Aorta (tissue), 5 donors: ENCODE measurements around the gene RRAS. TPM values are rescaled to one million over a fixed set of nuclear protein-coding genes. Genes with fewer than 3 reads are reported as not detected.
A peak's percentile ranks its signal among the peaks of the same experiment; 100 is the strongest.
"Not testable (repeated sequence)": the region's sequence is repeated elsewhere in the genome, so short reads cannot be mapped to it uniquely, and the experiment has no call there.

Source experiments
- ATAC-seq: fragments of 200-7000 bp; cut with Tn5 transposase; one replicate; pipeline ENCODE4 v1.9.1; 2022; ENCODE audit warnings: moderate library complexity; ENCODE audit not compliant: low FRiP score
- DNase-seq, 2 donors: peaks; one replicate each; pipeline ENCODE4 v3.0.0-alpha.2; 2020
- H3K27ac ChIP-seq, 2 donors: one replicate each; pipeline ENCODE4 v1.5.1; 2013; ENCODE audit warnings: low read length in 2 of 2, mild to moderate bottlenecking in 2 of 2, moderate library complexity in 2 of 2, control low read depth in 1 of 2, inconsistent platforms in 1 of 2, low read depth in 1 of 2
- H3K27me3 ChIP-seq, 2 donors: one replicate each; pipeline ENCODE4 v1.6.1; 2013; ENCODE audit warnings: control low read depth in 1 of 2, low read length in 1 of 2, mild to moderate bottlenecking in 1 of 2, moderate library complexity in 1 of 2; ENCODE audit not compliant: insufficient read depth in 2 of 2, control insufficient read depth in 1 of 2
- H3K36me3 ChIP-seq, 2 donors: one replicate each; pipeline ENCODE4 v1.6.1; 2013; ENCODE audit warnings: control low read depth in 1 of 2, low read length in 1 of 2, mild to moderate bottlenecking in 1 of 2; ENCODE audit not compliant: insufficient read depth in 2 of 2, control insufficient read depth in 1 of 2
- H3K4me1 ChIP-seq, 2 donors: one replicate each; pipeline ENCODE4 v1.6.1; 2013; ENCODE audit warnings: low read length in 2 of 2, control low read depth in 1 of 2, mild to moderate bottlenecking in 1 of 2, moderate library complexity in 1 of 2; ENCODE audit not compliant: insufficient read depth in 2 of 2, control insufficient read depth in 1 of 2
- H3K4me3 ChIP-seq, 2 donors: one replicate each; pipeline ENCODE4 v1.5.1; 2013; ENCODE audit warnings: low read length in 2 of 2, control low read depth in 1 of 2, mild to moderate bottlenecking in 1 of 2
- H3K9me3 ChIP-seq: one replicate; pipeline ENCODE4 v1.6.1; 2013; ENCODE audit warnings: mild to moderate bottlenecking, low read length; ENCODE audit not compliant: control insufficient read depth
- WGBS, 2 donors: extraction: QIAGEN DNeasy Blood & Tissue Kit; methylation state at CpG; one replicate each; pipeline ENCODE4 v1.1.7; 2013; 5-methylcytosine and 5-hydroxymethylcytosine counted together
- intact Hi-C, 2 donors: fragments of 100-400 bp; cut with DNase I; formaldehyde crosslinking; loops; one replicate each; pipeline versions ENCODE4 v1.14.2 to v1.15.0; 2022
- polyA plus RNA-seq, 2 donors: library from polyadenylated mRNA; stranded (reverse); fragments of 200-250 nt; gene quantifications; one replicate each; pipeline ENCODE4 v1.2.3, GENCODE V29; 2013
- total RNA-seq, 2 donors: library from RNA; stranded (reverse); fragmentation: NEBNext Ultra II Directional; extraction: Animal tissue kit (Norgen Biotek cat#: 25700); gene quantifications; one replicate each; pipeline ENCODE4 v1.2.1, GENCODE V29; 2021
- donor health status: healthy with polysubstance abuse.
- donor health status: Bipolar disorder and iron deficiency.
- donor health status: DM: no; HTN: no; CAD: no.
- donor health status: DM: no; HTN: no; CAD: no.
- donor health status: DM: yes; HTN: yes; CAD: no.

RRAS gene
- total and polyA plus RNA-seq, 4 donors = 139 to 407 (median 243) TPM

DNA sequence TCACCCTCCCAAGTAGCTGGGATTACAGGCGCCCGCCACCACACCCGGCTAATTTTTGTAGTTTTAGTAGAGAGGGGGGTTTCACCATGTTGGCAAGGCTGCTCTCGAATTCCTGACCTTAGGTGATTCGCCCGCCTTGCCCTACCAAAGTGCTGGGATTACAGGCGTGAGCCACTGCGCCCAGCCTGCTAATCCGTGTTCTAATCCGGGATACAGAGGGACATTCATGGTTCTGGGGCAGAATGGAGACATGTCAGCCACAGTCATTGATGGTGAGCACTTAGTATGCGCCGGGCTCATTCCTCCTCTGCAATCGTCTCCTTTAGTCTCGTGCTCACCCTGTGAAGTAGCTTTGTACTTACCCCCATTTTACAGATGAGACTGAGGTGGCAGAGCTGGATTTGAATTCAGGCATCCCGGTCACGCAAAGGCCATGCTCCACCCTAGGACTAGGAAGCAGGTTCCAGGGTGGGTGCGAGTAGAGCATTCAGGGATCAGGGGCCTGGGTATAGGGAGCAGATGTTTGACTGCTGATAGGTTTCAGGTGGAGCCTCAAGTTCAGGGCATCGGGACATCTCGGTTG is 8.2 kb downstream of the RRAS start:
- Histone ChIP-seq H3K4me1 (no peaks in the 10 kb centered on the region), H3K27me3 (no peaks in the 10 kb centered on the region), H3K27ac (no peak overlapping the region), H3K36me3 (peaks cover 0 to 3% of the 10 kb centered on the region in 2 donors), H3K9me3 (no peaks in the 10 kb centered on the region), H3K4me3 (no peak overlapping the region)
- ATAC-seq (peak; percentile 33), DNase-seq (no peak)
- intact Hi-C loops = no loop called here
- WGBS, 2 donors = 88 to 92% methylated on average over 19 of the region's 19 CpGs

GRCh38 chr19:49631014-49631588 is 8.8 kb downstream of the RRAS start:
- ATAC-seq (peak; percentile 42), DNase-seq (no peak)
- Histone ChIP-seq H3K27me3 (no peaks in the 10 kb centered on the region), H3K36me3 (peaks cover 0 to 3% of the 10 kb centered on the region in 2 donors), H3K4me1 (no peaks in the 10 kb centered on the region), H3K27ac (no peak overlapping the region), H3K4me3 (no peak overlapping the region), H3K9me3 (no peaks in the 10 kb centered on the region)
- intact Hi-C loops = no loop called here
- WGBS, 2 donors = 7 to 8% methylated on average over 9 of the region's 9 CpGs

DNA sequence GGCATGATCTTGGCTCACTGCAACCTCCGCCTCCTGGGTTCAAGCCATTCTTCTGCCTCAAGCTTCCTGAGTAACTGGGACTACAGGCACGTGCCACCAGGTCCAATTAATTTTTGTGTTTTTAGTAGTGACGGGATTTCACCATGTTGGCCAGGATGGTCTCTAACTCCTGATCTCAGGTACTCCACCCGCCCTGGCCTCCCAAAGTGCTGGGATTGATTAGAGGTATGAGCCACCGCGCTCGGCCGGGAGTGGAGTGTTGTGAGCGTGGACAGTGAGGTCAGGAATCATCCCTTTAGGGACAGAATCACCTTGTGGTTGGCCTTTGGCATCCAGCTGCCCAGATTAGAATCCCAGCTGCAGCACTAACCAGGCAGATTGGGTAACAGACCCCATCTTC is 10.3 kb downstream of the RRAS start:
- intact Hi-C loops = no loop called here
- Histone ChIP-seq H3K4me3 (no peak overlapping the region), H3K36me3 (peaks cover 0 to 2% of the 10 kb centered on the region in 2 donors), H3K27ac (no peak overlapping the region), H3K4me1 (no peaks in the 10 kb centered on the region), H3K9me3 (no peaks in the 10 kb centered on the region), H3K27me3 (no peaks in the 10 kb centered on the region)
- DNase-seq = no peak
- whole genome bisulfite sequencing, 2 donors = 79 to 83% methylated on average over 9 of the region's 9 CpGs
- ATAC-seq = no peak

- WGBS, 2 donors = 84 to 86% methylated on average over 11 of the region's 11 CpGs
- no peak overlapping the region for H3K4me3 ChIP-seq
- ATAC-seq = no peak
- intact Hi-C loops = no loop called here
- H3K36me3 ChIP-seq = peaks cover 0 to 4% of the 10 kb centered on the region in 2 donors
- DNase-seq = no peak
- H3K27me3 ChIP-seq = no peaks in the 10 kb centered on the region
- H3K27ac ChIP-seq = no peak overlapping the region
- H3K9me3 ChIP-seq = no peaks in the 10 kb centered on the region
- no peaks in the 10 kb centered on the region for H3K4me1 ChIP-seq
These were observed 13.7 kb downstream of the RRAS start for GRCh38 chr19:49626226-49626625.

DNA sequence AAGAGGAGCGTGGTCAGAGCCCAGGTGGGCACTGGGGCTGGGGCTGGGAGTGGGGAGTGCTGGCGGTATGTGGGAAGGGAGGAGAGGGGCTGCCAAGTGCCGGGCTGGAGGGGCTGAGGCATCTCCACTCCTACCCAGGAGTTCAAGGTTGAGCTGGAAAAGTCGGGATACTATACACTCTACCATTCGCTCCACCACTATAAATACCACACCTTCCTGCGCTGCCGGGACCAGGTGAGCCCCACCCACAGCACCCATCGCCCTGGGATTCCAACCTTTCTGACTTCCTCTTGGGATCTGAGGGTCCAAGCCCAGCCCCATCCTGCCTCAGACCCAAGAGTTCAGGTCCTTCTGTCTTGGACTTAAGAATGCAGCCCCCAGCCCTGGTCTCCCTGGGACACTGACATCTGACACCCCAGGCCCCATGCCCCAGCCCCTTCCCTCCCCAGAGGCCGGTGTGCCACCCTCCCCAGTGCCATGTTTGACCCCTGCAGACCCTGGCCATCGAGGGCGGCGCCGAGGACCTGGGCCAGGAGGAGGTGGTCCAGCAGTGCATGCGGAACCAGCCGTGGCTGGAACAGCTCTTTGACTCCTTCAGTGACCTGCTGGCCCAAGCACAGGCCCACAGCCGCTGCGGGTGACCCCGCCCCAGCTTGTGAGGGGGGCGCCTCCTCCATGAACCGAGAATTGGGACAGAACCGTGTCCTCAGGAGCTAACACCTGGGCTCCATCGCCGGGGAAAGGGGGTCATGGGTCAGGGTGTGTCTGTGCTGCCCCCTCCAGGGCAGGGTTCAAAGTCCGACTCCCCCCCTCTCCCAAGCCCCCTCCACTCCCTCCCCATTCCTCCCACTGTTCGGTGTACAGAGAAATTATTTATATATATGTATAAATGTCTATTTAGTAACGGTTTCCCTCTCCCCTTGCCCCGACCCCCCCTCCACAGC is 14.7 kb downstream of the RRAS start:
- intact Hi-C loops = no loop called here
- DNase-seq (no peak), ATAC-seq (peak; percentile 13)
- H3K27me3 ChIP-seq = no peaks in the 10 kb centered on the region
- no peak overlapping the region for H3K27ac ChIP-seq
- WGBS, 2 donors = 83 to 86% methylated on average over 27 of the region's 27 CpGs
- H3K9me3 ChIP-seq = no peaks in the 10 kb centered on the region
- no peak overlapping the region for H3K4me3 ChIP-seq
- peaks cover 0 to 6% of the 10 kb centered on the region in 2 donors for H3K36me3 ChIP-seq
- no peaks in the 10 kb centered on the region for H3K4me1 ChIP-seq

DNA sequence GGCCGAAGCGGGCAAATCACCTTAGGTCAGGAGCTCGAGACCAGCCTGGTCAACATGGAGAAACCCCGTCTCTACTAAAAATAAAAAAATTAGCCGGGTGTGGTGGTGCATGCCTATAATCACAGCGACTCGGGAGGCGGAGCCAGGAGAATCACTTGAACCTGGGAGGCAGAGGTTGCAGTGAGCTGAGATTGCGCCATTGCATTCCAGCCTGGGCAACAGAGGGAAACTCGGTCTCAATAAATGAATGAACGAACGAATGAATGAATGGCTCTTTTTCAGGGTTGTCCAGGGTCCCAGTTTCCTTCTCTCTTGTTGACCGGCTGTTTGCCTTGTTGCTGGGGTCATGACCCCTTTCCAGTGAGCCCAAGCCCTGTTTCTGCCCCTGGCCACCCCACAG is 22.1 kb downstream of the RRAS start:
- H3K27me3 ChIP-seq, H3K27ac ChIP-seq, H3K9me3 ChIP-seq, DNase-seq, intact Hi-C loops, H3K4me3 ChIP-seq, ATAC-seq, H3K4me1 ChIP-seq: not testable (repeated sequence)
- WGBS, 2 donors = 91 to 93% methylated on average over 13 of the region's 13 CpGs
- peaks cover 0 to 11% of the 10 kb centered on the region in 2 donors for H3K36me3 ChIP-seq

DNA sequence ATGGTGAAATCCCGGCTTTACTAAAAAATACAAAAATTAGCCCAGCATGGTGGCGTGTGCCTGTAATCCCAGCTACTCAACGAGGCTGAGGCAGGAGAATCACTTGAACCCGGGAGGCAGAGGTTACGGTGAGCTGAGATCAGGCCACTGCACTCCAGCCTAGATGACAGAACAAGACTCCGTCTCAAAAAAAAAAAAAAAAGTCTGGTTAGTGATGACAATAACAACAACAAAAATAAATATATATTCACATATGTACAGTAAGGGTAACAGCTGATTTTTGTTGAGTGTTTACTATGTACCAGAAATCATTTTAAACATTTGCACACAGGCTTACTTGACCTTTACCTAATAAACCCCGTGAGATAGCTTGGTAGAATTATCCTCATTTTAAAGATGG is 23.0 kb downstream of the RRAS start:
- H3K4me3 ChIP-seq = no peak overlapping the region
- intact Hi-C loops = no loop called here
- DNase-seq = no peak
- no peaks in the 10 kb centered on the region for H3K4me1 ChIP-seq
- no peaks in the 10 kb centered on the region for H3K9me3 ChIP-seq
- H3K27me3 ChIP-seq = no peaks in the 10 kb centered on the region
- WGBS, 2 donors = 90 to 94% methylated on average over 7 of the region's 7 CpGs
- H3K36me3 ChIP-seq = peaks cover 0 to 11% of the 10 kb centered on the region in 2 donors
- no peak overlapping the region for H3K27ac ChIP-seq
- ATAC-seq = no peak

GRCh38 chr19:49616532-49616931 is 23.4 kb downstream of the RRAS start:
- H3K36me3 ChIP-seq = peaks cover 0 to 11% of the 10 kb centered on the region in 2 donors
- 95 to 96% methylated on average over 7 of the region's 7 CpGs for WGBS, 2 donors
- no peak overlapping the region for H3K27ac ChIP-seq
- no peak for DNase-seq
- ATAC-seq = no peak
- H3K27me3 ChIP-seq = no peaks in the 10 kb centered on the region
- intact Hi-C loops = no loop called here
- no peak overlapping the region for H3K4me3 ChIP-seq
- no peaks in the 10 kb centered on the region for H3K4me1 ChIP-seq
- no peaks in the 10 kb centered on the region for H3K9me3 ChIP-seq
